ENCODE results near the gene PPP1R12C. TPM values are rescaled to one million over a fixed set of nuclear protein-coding genes. Genes with fewer than 3 reads are reported as not detected.

PPP1R12C gene
- total RNA-seq, 1 experiment from 2014 or later: 22.3 TPM

GRCh38 chr19:55146705-55147273 lies 29.4 kb upstream of the PPP1R12C start:
- peak; percentile 49 for DNase-seq (ENCODE audit: low read depth)

- DNase-seq (ENCODE audit: low read depth): peak; percentile 45
Observed at GRCh38 chr19:55146078-55146704, 28.8 kb upstream of the PPP1R12C start.

GRCh38 chr19:55145232-55145631 lies 27.8 kb upstream of the PPP1R12C start:
- no peak for DNase-seq (ENCODE audit: low read depth)

GRCh38 chr19:55141696-55142095 lies 24.3 kb upstream of the PPP1R12C start:
- DNase-seq (ENCODE audit: low read depth): no peak

- DNase-seq (ENCODE audit: low read depth): no peak
Observed at GRCh38 chr19:55137915-55138314, 20.5 kb upstream of the PPP1R12C start.

GRCh38 chr19:55136399-55137102 lies 19.1 kb upstream of the PPP1R12C start:
- no peak for DNase-seq (ENCODE audit: low read depth)

GRCh38 chr19:55134736-55135135 lies 17.3 kb upstream of the PPP1R12C start:
- no peak for DNase-seq (ENCODE audit: low read depth)

- no peak for DNase-seq (ENCODE audit: low read depth)
Observed at GRCh38 chr19:55133639-55134444, 16.4 kb upstream of the PPP1R12C start.

- no peak for DNase-seq (ENCODE audit: low read depth)
Observed at GRCh38 chr19:55132453-55133129, 15.2 kb upstream of the PPP1R12C start.

GRCh38 chr19:55131421-55131820 lies 14.0 kb upstream of the PPP1R12C start:
- DNase-seq (ENCODE audit: low read depth): no peak

- no peak for DNase-seq (ENCODE audit: low read depth)
Observed at GRCh38 chr19:55119053-55119452, 1.6 kb upstream of the PPP1R12C start.

GRCh38 chr19:55118401-55118991 lies 1.1 kb upstream of the PPP1R12C start:
- DNase-seq (ENCODE audit: low read depth): no peak

- DNase-seq (ENCODE audit: low read depth): peak; percentile 99
Observed at GRCh38 chr19:55117663-55118391, 390 bp upstream of the PPP1R12C start.

GRCh38 chr19:55116232-55116858 lies 1.1 kb downstream of the PPP1R12C start:
- peak; percentile 64 for DNase-seq (ENCODE audit: low read depth)

- DNase-seq (ENCODE audit: low read depth): no peak
Observed at GRCh38 chr19:55115446-55116065, 1.9 kb downstream of the PPP1R12C start.

- no peak for DNase-seq (ENCODE audit: low read depth)
Observed at GRCh38 chr19:55114566-55115145, 2.8 kb downstream of the PPP1R12C start.

- DNase-seq (ENCODE audit: low read depth): peak; percentile 62
Observed at GRCh38 chr19:55113570-55114039, 3.8 kb downstream of the PPP1R12C start.

- no peak for DNase-seq (ENCODE audit: low read depth)
Observed at GRCh38 chr19:55112777-55113569, 4.5 kb downstream of the PPP1R12C start.
